ENCODE measurements around the gene RLBP1.

Gene RLBP1

DNA sequence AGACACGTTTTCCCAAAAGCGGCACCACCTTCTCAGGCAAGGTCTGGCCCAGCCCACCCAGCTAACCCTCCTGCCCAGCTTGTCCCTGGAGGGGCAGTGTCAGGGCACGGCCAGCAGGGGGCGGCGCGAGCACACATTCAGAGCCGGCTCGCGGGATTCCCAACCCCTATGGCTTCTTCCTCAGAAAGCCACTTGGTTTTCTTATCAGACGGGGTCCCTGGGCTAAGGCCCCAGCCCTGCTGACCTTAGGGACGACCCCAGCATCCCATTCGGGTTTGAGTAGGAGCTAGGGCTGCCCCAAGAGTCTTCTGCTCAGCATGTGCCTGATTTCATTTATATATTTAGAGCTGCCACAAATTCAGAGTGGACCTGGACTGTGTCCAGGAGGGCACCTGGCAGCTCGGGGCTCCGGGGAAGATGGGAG is 14.5 kb downstream of the RLBP1 start:
- Histone ChIP-seq H4K20me1 (ENCODE audit: insufficient read depth, low read length) (no peaks in the 10 kb centered on the region), H3K9me3 (ENCODE audit: insufficient read depth, low read length, severe bottlenecking) (no peaks in the 10 kb centered on the region), H3K4me2 (ENCODE audit: insufficient read depth, low read length) (peak overlapping the region; percentile 60), H3K36me3 (ENCODE audit: insufficient read depth, low read length) (no peaks in the 10 kb centered on the region), H3K4me3 (ENCODE audit: low read depth in 1 of 2, low read length in 2 of 2) (peak overlapping the region in 1 of 2 experiments; percentile 39; a peak in 1 of 4 replicates), H2AFZ (ENCODE audit: low read depth, low read length) (peak overlapping the region; percentile 74), H3K27me3 (ENCODE audit: insufficient read depth, low read length, poor library complexity) (no peaks in the 10 kb centered on the region), H3K9ac (ENCODE audit: low read depth, low read length) (peak overlapping the region; percentile 43; the same call in 1 of the 2 replicates), H3K79me2 (ENCODE audit: insufficient read depth, low read length) (no peaks in the 10 kb centered on the region), H3K4me1 (ENCODE audit: insufficient read depth, low read length) (peaks cover 7% of the 10 kb centered on the region), H3K27ac (ENCODE audit: low read length) (no peak overlapping the region)
- DNase-seq (peak; percentile 77), ATAC-seq (ENCODE audit: insufficient read depth, low read depth) (peak; percentile 95)
- no peak for TF ChIP-seq EZH2 (IDR thresholded peaks at IDR 0.05; ENCODE audit: borderline replicate concordance, low read depth, low read length, severe bottlenecking)
- TF ChIP-seq, protein P1, sequence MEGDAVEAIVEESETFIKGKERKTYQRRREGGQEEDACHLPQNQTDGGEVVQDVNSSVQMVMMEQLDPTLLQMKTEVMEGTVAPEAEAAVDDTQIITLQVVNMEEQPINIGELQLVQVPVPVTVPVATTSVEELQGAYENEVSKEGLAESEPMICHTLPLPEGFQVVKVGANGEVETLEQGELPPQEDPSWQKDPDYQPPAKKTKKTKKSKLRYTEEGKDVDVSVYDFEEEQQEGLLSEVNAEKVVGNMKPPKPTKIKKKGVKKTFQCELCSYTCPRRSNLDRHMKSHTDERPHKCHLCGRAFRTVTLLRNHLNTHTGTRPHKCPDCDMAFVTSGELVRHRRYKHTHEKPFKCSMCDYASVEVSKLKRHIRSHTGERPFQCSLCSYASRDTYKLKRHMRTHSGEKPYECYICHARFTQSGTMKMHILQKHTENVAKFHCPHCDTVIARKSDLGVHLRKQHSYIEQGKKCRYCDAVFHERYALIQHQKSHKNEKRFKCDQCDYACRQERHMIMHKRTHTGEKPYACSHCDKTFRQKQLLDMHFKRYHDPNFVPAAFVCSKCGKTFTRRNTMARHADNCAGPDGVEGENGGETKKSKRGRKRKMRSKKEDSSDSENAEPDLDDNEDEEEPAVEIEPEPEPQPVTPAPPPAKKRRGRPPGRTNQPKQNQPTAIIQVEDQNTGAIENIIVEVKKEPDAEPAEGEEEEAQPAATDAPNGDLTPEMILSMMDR (IDR thresholded peaks at IDR 0.05; ENCODE audit: borderline replicate concordance, extremely low read depth, low read length, poor library complexity, severe bottlenecking), result peak; percentile 97

DNA sequence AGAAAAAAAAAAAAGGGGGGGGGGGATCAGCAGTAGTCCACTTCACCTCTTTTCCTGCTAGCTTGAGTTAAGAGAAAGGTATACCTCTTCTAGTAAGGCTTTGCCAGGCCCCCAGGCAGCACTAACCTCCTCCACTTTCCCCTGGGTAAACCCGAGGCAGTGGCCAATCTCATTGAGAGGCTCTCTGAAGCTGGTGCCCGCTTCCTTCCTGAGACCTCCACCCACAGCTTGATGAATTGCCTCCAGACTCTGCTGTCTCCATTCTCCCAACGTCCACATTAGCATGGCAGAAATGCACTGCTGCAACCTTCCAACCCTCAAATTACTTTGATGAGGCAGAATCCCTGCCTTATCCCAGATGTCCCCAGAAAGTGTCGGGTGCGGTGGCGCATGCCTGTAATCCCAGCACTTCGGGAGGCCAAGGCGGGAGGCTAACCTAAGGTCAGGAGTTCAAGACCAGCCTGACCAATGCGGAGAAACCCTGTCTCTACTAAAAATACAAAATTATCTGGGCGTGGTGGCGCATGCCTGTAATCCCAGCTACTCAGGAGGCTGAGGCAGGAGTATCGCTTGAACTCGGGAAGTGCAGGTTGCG is 15.3 kb downstream of the RLBP1 start:
- no peaks in the 10 kb centered on the region for H3K27me3 ChIP-seq (ENCODE audit: insufficient read depth, low read length, poor library complexity)
- no peak overlapping the region for H2AFZ ChIP-seq (ENCODE audit: low read depth, low read length)
- H3K36me3 ChIP-seq (ENCODE audit: insufficient read depth, low read length), result no peaks in the 10 kb centered on the region
- peaks cover 7% of the 10 kb centered on the region for H3K4me1 ChIP-seq (ENCODE audit: insufficient read depth, low read length)
- no peak for ATAC-seq (ENCODE audit: insufficient read depth, low read depth)
- TF ChIP-seq EZH2 (IDR thresholded peaks at IDR 0.05; ENCODE audit: borderline replicate concordance, low read depth, low read length, severe bottlenecking), result no peak
- TF ChIP-seq, protein P1 (IDR thresholded peaks at IDR 0.05; ENCODE audit: borderline replicate concordance, extremely low read depth, low read length, poor library complexity, severe bottlenecking), result no peak
- H3K9ac ChIP-seq (ENCODE audit: low read depth, low read length), result no peak overlapping the region
- H3K79me2 ChIP-seq (ENCODE audit: insufficient read depth, low read length), result no peaks in the 10 kb centered on the region
- H4K20me1 ChIP-seq (ENCODE audit: insufficient read depth, low read length), result no peaks in the 10 kb centered on the region
- no peak overlapping the region for H3K4me2 ChIP-seq (ENCODE audit: insufficient read depth, low read length)
- no peak for DNase-seq
- no peak overlapping the region for H3K4me3 ChIP-seq (ENCODE audit: low read depth in 1 of 2, low read length in 2 of 2)
- H3K9me3 ChIP-seq (ENCODE audit: insufficient read depth, low read length, severe bottlenecking), result no peaks in the 10 kb centered on the region
- no peak overlapping the region for H3K27ac ChIP-seq (ENCODE audit: low read length)

DNA sequence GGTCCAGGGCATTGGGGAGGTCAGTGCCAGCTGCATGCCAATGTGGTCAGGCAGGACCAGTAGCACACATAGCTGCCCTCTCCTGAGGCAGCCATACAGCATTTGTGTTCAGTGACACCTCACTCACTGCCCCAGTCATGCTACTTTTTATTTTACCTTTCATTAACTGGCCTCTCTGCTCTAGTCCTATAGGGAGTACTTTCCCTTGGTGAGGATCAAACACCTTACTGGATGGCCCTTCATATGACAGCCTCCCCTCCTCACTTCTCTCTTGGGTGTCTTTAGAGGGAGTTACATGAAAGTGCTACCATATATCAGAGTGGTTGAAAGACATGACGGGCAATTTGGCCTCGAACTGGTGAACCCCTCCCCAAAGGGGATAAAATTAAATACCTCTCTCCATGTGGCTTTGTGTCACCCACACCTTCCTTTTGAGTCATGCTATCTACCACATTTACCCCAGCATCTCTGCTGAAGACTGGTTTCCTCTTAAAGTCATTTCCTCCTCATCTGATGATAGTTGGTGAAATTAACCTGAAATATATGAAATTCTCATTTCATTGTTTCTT is 17.6 kb downstream of the RLBP1 start:
- Histone ChIP-seq H2AFZ (ENCODE audit: low read depth, low read length) (no peak overlapping the region), H4K20me1 (ENCODE audit: insufficient read depth, low read length) (no peaks in the 10 kb centered on the region), H3K9ac (ENCODE audit: low read depth, low read length) (no peak overlapping the region), H3K36me3 (ENCODE audit: insufficient read depth, low read length) (no peaks in the 10 kb centered on the region), H3K27ac (ENCODE audit: low read length) (no peak overlapping the region), H3K4me2 (ENCODE audit: insufficient read depth, low read length) (no peak overlapping the region), H3K27me3 (ENCODE audit: insufficient read depth, low read length, poor library complexity) (no peaks in the 10 kb centered on the region), H3K9me3 (ENCODE audit: insufficient read depth, low read length, severe bottlenecking) (no peaks in the 10 kb centered on the region), H3K4me1 (ENCODE audit: insufficient read depth, low read length) (peaks cover 7% of the 10 kb centered on the region), H3K79me2 (ENCODE audit: insufficient read depth, low read length) (no peaks in the 10 kb centered on the region), H3K4me3 (ENCODE audit: low read depth in 1 of 2, low read length in 2 of 2) (no peak overlapping the region)
- no peak for ATAC-seq (ENCODE audit: insufficient read depth, low read depth)
- TF ChIP-seq EZH2 (IDR thresholded peaks at IDR 0.05; ENCODE audit: borderline replicate concordance, low read depth, low read length, severe bottlenecking), result no peak
- TF ChIP-seq, protein P1 (IDR thresholded peaks at IDR 0.05; ENCODE audit: borderline replicate concordance, extremely low read depth, low read length, poor library complexity, severe bottlenecking), result no peak
- no peak for DNase-seq
